NCI-H1436 treated with DMSO at 0.1 percent for 48 hours (cell line): Measurements from ENCODE around the gene NMS.

Source experiments
- DNase-seq: peaks from one replicate; lab custom pipeline; 2025; lab: John Stamatoyannopoulos, UW

NMS gene

DNA sequence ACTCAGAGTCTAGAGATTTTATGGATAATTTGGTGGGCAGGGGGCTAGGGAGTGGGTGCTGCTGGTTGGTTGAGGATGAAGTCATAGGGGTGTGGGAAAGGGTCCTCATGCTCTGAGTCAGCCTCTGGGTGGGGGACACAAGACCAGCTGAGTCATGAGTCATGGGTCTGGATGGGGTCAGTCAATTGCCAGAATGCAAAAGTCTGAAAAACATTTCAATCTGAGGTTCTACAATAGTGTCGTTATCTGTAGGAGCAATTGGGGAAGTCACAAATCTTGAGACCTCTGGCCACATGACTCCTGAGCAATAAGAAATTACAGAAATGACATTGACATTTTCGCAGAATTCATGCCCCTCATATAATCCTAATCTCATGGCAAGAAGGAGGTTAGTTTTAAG lies 15.1 kb downstream of the NMS start:
- no peak for DNase-seq

DNA sequence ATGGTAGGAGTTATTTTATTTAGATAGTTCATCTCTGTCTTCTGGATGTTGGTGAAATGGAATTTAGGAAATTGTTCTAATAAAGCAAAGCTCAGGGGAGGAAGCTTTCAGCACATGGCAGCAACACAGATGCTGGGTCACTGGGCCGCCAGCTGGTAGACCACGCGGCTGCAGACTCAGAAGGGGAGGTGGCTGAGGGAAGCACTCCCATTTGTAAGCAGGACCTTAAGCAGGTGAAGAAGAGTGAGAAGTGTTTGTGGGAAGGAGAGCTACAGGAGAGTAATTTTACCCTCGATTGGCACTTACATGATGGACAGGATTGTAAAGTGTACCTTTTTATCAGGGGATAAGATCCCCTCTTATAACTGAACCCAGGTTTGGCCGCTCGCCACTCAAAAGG lies 24.4 kb downstream of the NMS start:
- no peak for DNase-seq

DNA sequence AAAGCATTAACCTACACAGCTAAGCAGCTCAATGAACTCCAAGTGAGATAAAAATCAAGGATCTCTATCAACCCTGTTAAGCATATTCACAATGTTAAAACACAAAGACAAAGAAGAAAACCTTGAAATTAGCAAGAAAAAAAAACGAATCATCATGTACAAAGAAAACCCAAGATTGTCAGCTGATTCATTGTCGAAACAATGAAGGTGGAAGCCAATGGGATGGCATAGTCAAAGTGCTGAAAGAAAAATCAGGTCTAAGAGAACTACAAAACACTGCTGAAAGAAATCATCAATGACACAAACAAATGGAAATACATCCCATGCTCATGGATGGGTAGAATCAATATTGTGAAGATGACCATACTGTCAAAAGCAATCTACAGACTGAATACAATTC lies 32.5 kb downstream of the NMS start:
- DNase-seq, result no peak

DNA sequence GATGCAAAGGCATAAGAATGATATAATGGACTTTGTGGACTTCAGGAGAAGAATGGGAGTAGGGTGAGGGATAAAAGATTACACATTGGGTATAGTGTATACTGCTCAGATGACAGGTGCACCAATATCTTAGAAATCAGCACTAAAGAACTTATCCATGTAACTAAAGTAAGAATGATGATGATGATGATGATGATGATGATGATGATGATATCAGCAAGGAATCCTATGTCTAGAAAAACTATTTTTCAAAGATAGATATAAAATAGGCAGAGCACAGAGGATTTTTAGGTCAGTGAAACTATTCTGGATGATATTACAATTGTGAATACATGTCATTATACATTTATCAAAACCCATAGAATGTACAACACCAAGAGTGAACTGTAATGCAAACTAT lies 34.3 kb downstream of the NMS start:
- no peak for DNase-seq

DNA sequence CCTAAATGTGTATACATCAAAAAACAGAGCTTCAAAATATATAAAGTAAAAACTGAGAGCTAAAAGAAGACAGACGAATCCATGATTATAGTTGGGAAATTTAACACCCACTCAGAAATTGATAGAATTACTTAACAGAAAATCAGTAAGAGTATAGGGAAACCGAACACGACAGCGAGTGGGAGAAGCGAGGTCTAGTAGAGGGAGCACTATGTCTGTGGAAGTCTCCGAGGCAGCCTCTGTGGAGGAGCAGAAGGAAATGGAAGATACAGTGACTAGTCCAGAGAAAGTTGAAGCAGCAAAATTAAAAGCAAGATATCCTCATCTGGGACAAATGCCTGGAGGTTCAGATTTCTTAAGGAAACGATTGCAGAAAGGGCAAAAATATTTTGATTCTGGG lies 38.8 kb downstream of the NMS start:
- DNase-seq, result no peak

DNA sequence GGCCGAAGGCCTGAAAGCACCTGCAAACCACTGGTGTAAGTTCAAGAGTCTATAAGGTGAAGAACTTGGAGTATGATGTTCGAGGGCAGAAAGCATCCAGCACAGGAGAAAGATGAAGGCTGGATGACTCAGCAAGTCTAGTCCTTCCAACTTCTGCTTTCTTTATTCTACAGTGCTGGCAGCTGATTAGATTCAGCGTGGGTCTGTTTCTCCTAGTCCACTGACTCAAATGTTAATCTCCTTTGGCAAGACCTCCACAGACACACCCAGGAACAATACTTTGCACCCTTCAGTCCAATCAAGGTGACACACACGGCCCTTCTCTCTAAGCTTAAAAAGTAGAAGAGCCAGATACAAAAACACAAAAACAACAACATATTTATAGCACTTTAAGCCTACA lies 43.4 kb downstream of the NMS start:
- DNase-seq, result no peak

DNA sequence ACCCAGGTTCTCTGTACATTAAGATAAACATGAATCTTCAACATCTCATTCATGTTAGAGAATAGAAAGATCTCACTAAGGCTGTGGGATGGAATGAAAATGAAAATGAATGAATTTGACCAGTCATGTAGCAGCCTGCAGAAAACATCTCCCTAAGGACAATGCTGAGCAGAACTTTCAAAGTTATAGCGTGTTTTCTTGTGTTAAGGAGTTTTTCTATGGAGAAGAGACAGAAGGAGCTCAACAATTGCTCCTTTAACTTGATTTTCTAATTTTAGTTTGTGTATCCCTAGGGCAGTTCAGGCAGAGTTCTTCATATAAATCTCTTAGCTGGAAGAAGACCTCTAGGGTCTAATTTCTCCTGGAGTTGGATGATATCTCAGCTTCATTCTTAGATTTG lies 47.3 kb downstream of the NMS start:
- DNase-seq, result no peak

DNA sequence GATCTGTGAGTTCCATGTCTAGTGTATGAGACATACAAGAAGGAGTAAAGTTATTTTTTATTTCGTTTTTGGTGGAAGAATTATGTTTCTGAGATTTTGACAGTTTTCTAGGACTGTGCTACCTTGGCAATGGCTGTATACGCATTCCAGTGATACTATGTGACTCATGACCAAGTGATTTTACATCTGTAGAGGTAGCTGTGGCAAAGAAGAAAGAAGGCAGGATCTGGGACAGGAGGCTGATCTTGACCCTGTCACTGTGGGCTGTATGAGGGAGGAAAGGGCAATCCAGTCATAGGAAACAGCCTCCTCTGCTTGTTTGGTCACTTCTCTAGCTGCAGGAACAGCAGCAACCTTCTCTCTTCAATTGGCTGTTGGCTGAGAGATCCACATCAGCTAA lies 48.5 kb downstream of the NMS start:
- DNase-seq, result no peak

DNA sequence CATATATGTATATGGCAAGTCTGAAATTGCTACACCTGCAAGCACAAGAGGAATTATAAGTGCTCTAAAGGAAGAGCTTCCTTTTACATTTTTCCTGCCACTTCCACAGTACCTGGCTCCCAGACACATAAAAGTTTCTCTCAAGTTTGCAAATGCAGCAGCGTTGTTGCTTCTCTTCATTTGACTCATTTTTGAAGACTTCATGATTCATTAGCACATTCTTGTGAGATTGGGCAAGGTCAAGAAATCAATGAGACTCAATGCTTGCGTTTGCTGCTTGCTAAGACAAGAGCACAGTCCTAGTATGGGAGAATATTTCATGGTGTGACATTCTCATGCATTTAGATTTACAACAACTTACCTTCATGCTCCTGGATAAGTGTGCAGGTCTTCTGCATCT lies 49.9 kb downstream of the NMS start:
- DNase-seq, result no peak

DNA sequence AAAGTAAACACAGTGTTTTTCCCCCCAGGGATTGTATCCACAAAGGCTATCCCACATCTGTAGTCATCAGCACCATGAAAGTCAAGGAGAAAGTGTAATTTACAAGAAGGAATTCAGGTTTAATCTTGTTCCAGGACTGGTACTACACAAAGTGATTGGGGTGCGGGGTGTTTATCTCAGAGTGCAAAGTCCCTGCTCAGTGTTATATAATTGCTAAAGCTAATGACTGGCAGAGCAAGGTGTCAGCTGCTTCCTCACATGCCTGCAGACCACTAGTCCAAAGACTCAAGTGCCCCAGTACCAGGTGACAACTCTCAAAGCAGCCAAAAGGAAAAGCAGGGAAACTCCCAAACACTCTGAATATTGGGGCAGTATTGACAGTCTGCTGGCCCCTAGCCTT lies 52.1 kb downstream of the NMS start:
- DNase-seq, result no peak

DNA sequence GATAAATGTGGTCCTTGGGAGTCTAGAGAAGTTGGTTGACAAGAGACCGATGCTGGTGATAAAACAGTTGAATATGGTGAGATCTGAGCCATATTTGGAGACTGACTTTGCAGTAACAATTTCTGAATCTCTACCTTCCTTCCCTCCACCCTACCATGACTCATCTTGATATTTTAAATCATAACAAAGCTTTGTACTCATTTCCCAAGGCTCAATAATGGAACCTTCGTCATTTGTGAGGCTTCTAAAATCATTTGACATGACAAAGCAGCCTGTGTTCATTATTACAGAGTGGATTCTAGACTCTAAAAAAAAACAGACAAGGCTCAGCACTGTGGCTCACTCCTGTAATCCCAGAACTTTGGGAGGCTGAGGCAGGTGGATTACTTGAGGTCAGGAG lies 54.0 kb downstream of the NMS start:
- DNase-seq, result no peak

DNA sequence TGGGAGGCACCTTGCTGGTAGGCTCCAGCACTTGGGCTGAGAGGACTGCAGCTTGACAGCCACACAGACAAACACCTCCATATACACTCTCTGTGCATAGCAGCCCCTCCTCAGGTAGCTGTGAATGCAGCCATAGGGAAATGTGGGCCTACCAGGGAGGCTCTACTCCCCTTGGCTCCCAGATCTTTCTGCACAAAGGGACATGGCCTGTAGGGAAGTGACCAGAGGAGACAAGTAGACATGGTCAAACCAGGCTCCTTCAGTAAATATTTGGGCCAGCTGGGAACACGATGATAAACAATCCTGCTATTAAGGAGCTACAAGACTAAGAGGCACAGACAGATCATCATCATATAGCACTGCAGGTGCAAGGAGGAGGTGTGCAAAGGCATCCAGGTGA lies 56.6 kb downstream of the NMS start:
- DNase-seq, result no peak

DNA sequence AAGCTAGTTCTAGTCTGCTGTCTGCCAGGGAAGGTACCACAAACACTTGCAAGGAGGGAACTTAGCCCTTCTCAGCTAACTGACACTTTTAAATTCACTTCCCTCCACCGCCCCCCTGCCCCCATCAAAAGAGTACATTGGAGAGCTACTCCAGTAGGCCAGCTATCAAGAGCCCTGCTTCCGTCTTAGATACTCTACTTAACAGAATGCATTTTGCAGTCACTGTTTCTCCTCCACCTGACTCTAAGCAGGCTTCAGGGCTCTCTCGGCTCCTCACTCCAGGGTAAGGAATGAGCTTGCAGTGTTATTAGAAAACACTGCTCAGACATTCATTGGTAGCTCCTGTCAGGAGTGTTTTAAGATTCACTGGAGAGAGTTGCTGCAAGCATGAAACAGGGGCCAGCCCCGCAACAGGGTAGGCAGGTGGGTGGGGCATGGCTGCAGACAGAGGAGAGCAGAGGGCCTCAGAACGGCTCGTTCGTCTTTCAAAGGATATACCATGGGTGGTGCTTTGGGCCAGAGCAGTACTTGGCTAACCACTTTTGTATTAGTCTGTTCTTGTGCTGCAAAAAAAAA lies 57.2 kb downstream of the NMS start:
- no peak for DNase-seq

DNA sequence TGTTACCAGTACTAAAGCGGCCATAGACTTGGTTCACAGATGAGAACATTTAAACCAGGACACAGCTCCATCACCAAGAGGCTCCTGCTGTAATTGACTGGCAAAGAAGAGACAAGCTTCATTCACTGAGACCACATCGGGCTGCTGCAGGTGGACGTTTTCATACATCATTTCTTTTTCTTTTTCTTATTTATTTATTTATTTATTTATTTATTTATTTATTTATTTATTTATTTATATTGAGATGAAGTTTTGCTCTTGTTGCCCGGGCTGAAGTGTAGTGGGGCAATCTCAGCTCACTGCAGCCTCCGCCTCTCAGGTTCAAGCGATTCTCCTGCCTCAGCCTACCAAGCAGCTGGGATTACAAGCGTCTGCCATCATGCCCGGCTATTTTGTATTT lies 58.9 kb downstream of the NMS start:
- no peak for DNase-seq

DNA sequence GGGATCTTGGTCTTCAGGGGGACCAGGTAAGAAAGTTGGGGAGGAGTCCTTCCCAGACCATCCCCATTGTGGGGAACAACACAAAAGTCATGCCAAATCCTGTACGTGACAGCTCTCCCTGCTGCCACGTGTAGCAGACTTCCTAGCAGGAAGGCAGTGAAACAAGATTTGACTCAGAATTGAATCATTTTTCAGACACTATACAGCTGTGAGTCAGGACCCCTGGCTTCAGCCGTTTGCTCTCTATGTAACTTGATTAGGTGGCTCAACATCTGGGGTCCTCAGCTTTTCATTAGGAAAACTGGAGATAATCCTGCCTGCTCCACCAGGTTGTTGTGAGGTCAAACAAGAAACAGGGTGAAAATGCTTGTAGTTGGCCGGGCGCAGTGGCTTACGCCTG lies 59.6 kb downstream of the NMS start:
- DNase-seq, result no peak
